HG03571 (cell line): ENCODE measurements around the gene ZNF823.
A peak's percentile ranks its signal among the peaks of the same experiment; 100 is the strongest.
"Not testable (repeated sequence)": the region's sequence is repeated elsewhere in the genome, so short reads cannot be mapped to it uniquely, and the experiment has no call there.

Experiments used
- ATAC-seq: cut with Tn5 transposase; IDR thresholded peaks from one replicate; pipeline ENCODE4 v1.9.1; 2021; ENCODE audit not compliant: unreplicated experiment

The ZNF823 gene

GRCh38 chr19:11738746-11739620 lies at the start of gene ZNF823:
Gene ZNF823 (minus strand): TSS chr19:11738946. CDS start chr19:11738819, 127 bp downstream.
- peak; percentile 80 for ATAC-seq

- ATAC-seq: no peak
Observed at GRCh38 chr19:11787536-11787935, 48.8 kb upstream of the ZNF823 start.

- no peak for ATAC-seq
Observed at GRCh38 chr19:11784356-11784755, 45.6 kb upstream of the ZNF823 start.

- ATAC-seq: no peak
Observed at GRCh38 chr19:11783767-11784166, 45.0 kb upstream of the ZNF823 start.

GRCh38 chr19:11781295-11782057 lies 42.7 kb upstream of the ZNF823 start:
- no peak for ATAC-seq

- no peak for ATAC-seq
Observed at GRCh38 chr19:11780431-11781020, 41.8 kb upstream of the ZNF823 start.

- not testable (repeated sequence) for ATAC-seq
Observed at GRCh38 chr19:11776669-11777068, 37.9 kb upstream of the ZNF823 start.

GRCh38 chr19:11771520-11771919 lies 32.8 kb upstream of the ZNF823 start:
- ATAC-seq: not testable (repeated sequence)

GRCh38 chr19:11769995-11770394 lies 31.2 kb upstream of the ZNF823 start:
- no peak for ATAC-seq

- ATAC-seq: peak; percentile 33
Observed at GRCh38 chr19:11767633-11768133, 28.9 kb upstream of the ZNF823 start.

GRCh38 chr19:11766597-11767591 lies 28.1 kb upstream of the ZNF823 start, which contains the start of gene ZNF441:
Gene ZNF441 (plus strand): TSS chr19:11767000. CDS start chr19:11767194, 194 bp downstream.
- ATAC-seq: peak; percentile 75

GRCh38 chr19:11763611-11764010 lies 24.9 kb upstream of the ZNF823 start:
- ATAC-seq: no peak

- ATAC-seq: no peak
Observed at GRCh38 chr19:11763117-11763516, 24.4 kb upstream of the ZNF823 start.

- no peak for ATAC-seq
Observed at GRCh38 chr19:11759805-11760204, 21.1 kb upstream of the ZNF823 start.

- ATAC-seq: no peak
Observed at GRCh38 chr19:11756965-11757364, 18.2 kb upstream of the ZNF823 start.

- no peak for ATAC-seq
Observed at GRCh38 chr19:11754663-11755062, 15.9 kb upstream of the ZNF823 start.

- no peak for ATAC-seq
Observed at GRCh38 chr19:11752244-11752736, 13.5 kb upstream of the ZNF823 start.

- ATAC-seq: no peak
Observed at GRCh38 chr19:11749751-11750150, 11.0 kb upstream of the ZNF823 start.

GRCh38 chr19:11747277-11747676 lies 8.5 kb upstream of the ZNF823 start:
- no peak for ATAC-seq

- no peak for ATAC-seq
Observed at GRCh38 chr19:11745869-11746268, 7.1 kb upstream of the ZNF823 start.
